Right cardiac atrium (tissue), 5 donors: ENCODE measurements around the gene EFHD1. TPM values are rescaled to one million over a fixed set of nuclear protein-coding genes. Genes with fewer than 3 reads are reported as not detected.
A peak's percentile ranks its signal among the peaks of the same experiment; 100 is the strongest.
"Not testable (repeated sequence)": the region's sequence is repeated elsewhere in the genome, so short reads cannot be mapped to it uniquely, and the experiment has no call there.

Experiments
- ATAC-seq, 2 donors: fragments of 200-7000 bp; cut with Tn5 transposase; one replicate each; pipeline versions ENCODE4 v1.8.0 to v1.9.1; 2020; ENCODE audit warnings: moderate library complexity in 2 of 2, mild to moderate bottlenecking in 1 of 2
- DNase-seq, 3 donors: peaks; one replicate each; pipeline ENCODE4 v3.0.0-alpha.2; 2020
- H3K27ac ChIP-seq: one replicate; pipeline ENCODE4 v1.5.1; 2013; ENCODE audit warnings: mild to moderate bottlenecking, low read length, control low read depth, moderate library complexity
- H3K27me3 ChIP-seq: one replicate; pipeline ENCODE4 v1.6.1; 2013; ENCODE audit not compliant: control insufficient read depth, insufficient read depth
- H3K4me1 ChIP-seq: one replicate; pipeline ENCODE4 v1.6.1; 2013; ENCODE audit warnings: low read length; ENCODE audit not compliant: control insufficient read depth, insufficient read depth
- H3K4me3 ChIP-seq: one replicate; pipeline ENCODE4 v1.5.1; 2013; ENCODE audit warnings: low read length, control low read depth
- H3K9me3 ChIP-seq: one replicate; pipeline ENCODE4 v1.6.1; 2013; ENCODE audit warnings: low read length; ENCODE audit not compliant: control insufficient read depth
- WGBS: extraction: QIAGEN DNeasy Blood & Tissue Kit; methylation state at CpG from one replicate; pipeline ENCODE4 v1.1.7; 2013; 5-methylcytosine and 5-hydroxymethylcytosine counted together
- intact Hi-C, 4 donors: fragments of 100-400 bp; cut with DNase I; formaldehyde crosslinking; loops; one replicate each; pipeline versions ENCODE4 v1.11.0 to v1.14.0; 2022 to 2023
- polyA plus RNA-seq: library from polyadenylated mRNA; stranded (reverse); fragments of 200-250 nt; gene quantifications from one replicate; pipeline ENCODE4 v1.2.3, GENCODE V29; 2013
- total RNA-seq, 4 donors: library from RNA; stranded (reverse); fragmentation: NEBNext Ultra II Directional; extraction: Animal tissue kit (Norgen Biotek cat#: 25700); gene quantifications; one replicate each; pipeline ENCODE4 v1.2.1, GENCODE V29; 2021
- donor health status: healthy with polysubstance abuse.
- donor health status: DM: no; HTN: yes; CAD: no.
- donor health status: DM: no; HTN: no; CAD: no.
- donor health status: DM: no; HTN: yes; CAD: no; lungs with severe emphysema.
- donor health status: DM: yes; HTN: yes; CAD: no.

EFHD1 gene
- total and polyA plus RNA-seq, 5 donors: 6.4 to 14.7 (median 10.8) TPM

DNA sequence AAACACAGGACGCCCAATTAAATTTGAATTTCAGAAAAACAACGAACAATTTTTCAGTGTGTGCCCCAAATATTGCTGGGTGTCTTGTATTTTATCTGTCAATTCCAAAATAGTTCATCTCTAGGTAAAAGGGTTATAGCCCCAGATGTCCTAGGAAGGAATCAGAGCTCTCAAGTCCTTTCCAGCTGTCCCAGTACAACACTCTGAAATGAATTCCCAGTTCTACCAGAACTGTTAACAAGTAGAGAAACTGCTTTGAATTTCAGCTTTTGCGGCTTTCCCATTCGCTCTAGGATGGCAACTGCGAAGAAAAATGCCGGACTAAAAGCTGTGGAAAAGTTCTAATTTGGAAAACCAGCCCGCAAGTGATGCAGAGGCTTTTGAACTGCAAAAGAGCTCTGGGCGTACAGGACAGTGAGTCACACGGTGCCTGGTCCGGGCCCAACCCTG is 63.2 kb downstream of the EFHD1 start:
- no peak for ATAC-seq
- no peak for DNase-seq
- no peaks in the 10 kb centered on the region for H3K27me3 ChIP-seq
- intact Hi-C loops: no loop called here
- H3K4me1 ChIP-seq: peaks cover 2% of the 10 kb centered on the region
- peak overlapping the region; percentile 25 for H3K4me3 ChIP-seq
- 40% methylated on average over 10 of the region's 10 CpGs for WGBS
- H3K9me3 ChIP-seq: no peaks in the 10 kb centered on the region
- H3K27ac ChIP-seq: peak overlapping the region; percentile 90

DNA sequence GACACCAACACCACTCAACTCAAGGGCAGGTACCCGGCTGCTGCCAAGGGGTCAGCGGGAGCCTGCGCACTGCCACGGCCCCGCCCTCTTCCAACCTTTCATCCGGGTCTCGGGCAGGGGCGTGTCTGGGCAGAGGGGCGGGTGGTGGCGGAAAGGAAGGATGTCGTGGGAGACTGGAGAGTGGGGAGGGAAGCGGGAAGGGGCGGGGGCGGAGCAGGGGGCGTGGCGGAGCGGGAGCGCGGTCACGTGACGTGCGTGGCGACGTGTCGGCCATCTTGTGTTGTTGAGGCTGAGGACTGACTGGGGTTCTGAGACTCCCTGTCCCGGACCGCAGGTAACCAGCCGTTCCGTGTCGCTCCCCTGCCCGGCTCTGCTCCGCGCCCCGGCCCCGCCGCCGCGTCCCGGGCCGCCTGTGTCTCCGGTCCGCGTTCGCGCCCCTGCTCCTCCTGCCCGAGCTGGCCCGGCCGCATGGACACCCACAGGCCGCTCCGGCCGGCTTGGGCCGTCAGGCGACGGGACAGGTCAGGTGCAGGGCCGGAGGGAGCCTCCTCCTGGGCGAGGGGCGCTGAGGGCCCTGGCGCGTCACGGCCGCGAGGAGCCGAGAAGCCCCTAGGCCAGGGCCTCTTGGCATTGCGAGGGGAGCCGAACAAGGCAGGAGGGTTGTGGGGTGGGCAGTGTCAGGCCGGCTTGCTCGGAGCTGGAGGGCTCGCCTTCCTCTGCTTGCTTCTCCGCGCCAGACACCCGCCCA is 63.8 kb downstream of the EFHD1 start, which contains the start of gene GIGYF2:
TSS of gene GIGYF2 (plus strand) at position 273 of the 748 bp plus-strand sequence. CDS start 37,867 bp downstream, outside the sequence.
- peak; percentile 97 to 99 (median 98) for DNase-seq
- H3K27me3 ChIP-seq: no peaks in the 10 kb centered on the region
- ATAC-seq: peak; percentile 99
- H3K4me3 ChIP-seq: peak within 1 kb of the TSS; percentile 76
- WGBS: under 1% methylated on average over 71 of the region's 71 CpGs
- intact Hi-C loops: no loop called here
- H3K4me1 ChIP-seq: peaks cover 2% of the 10 kb centered on the region
- H3K27ac ChIP-seq: peak within 1 kb of the TSS; percentile 90
- H3K9me3 ChIP-seq: no peaks in the 10 kb centered on the region

DNA sequence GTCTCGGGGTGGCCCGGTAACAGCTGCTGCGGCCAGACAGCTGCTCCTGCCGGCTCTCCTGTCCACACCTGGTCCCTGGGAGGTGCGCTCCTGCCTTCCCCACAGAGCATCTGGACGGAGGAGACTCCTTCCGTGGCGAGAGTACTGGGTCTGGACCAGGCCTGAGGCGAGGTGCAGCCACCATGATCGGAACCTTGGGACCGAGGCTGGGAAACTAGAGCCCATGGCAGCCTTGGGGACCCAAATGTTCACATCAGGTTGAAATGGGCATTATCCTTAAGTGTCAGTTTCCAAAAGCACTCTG is 64.4 kb downstream of the EFHD1 start:
- no peak for DNase-seq
- under 1% methylated on average over 11 of the region's 11 CpGs for WGBS
- no peaks in the 10 kb centered on the region for H3K9me3 ChIP-seq
- H3K4me3 ChIP-seq: peak overlapping the region; percentile 76
- H3K27ac ChIP-seq: peak overlapping the region; percentile 66
- no peaks in the 10 kb centered on the region for H3K27me3 ChIP-seq
- intact Hi-C loops: no loop called here
- peaks cover 2% of the 10 kb centered on the region for H3K4me1 ChIP-seq
- peak; percentile 26 to 39 for ATAC-seq

GRCh38 chr2:232698556-232699091 is 65.2 kb downstream of the EFHD1 start:
- Histone ChIP-seq H3K27ac (no peak overlapping the region), H3K4me3 (peak overlapping the region; percentile 76), H3K4me1 (peaks cover 2% of the 10 kb centered on the region), H3K9me3 (no peaks in the 10 kb centered on the region), H3K27me3 (no peaks in the 10 kb centered on the region)
- ATAC-seq: no peak
- no peak for DNase-seq
- intact Hi-C loops: no loop called here
- 62% methylated on average over 4 of the region's 4 CpGs for WGBS

DNA sequence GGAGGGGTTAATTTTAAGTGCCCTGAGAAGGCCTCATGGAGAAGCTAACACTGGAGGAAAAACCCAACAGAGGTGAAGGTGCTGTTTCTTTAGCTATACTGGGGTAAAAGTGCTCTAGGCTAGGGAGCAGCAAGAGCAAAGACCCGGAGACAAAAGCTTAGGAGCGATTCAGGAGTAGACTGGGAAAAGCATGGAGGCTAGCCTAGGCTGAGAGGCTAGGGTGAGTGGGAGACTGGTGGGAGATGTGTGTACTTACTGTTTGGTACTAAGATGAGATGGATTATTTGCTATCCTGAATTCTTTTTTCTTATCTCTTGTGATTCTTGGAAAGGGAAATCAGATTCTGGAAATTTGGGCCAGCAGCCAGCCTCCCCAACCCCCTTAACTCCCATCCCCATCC is 65.7 kb downstream of the EFHD1 start:
- Histone ChIP-seq H3K9me3 (no peaks in the 10 kb centered on the region), H3K27me3 (no peaks in the 10 kb centered on the region), H3K4me1 (peaks cover 2% of the 10 kb centered on the region), H3K27ac (no peak overlapping the region), H3K4me3 (peak overlapping the region; percentile 76)
- intact Hi-C loops: no loop called here
- ATAC-seq (no peak), DNase-seq (no peak)
- WGBS: 71% methylated on average over 2 of the region's 2 CpGs

DNA sequence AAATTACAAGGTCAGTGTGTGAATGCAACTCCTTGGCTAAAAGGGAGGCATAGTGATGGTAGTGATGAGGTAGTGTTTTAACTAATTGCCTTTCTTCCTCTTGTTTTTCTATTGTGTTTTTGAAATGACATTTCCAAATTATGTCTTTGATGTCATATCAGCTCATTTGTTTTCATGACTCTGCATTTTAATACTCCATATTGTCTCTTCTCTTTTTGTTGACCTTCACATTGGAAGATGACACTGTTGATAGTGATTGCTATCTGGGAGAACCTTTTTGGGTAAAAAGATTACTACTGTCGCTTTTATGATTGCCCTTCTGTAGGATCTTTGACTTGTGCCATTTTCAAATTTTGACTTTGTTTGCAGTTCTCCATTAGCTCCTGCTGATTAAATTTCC is 66.8 kb downstream of the EFHD1 start:
- Histone ChIP-seq H3K27me3 (no peaks in the 10 kb centered on the region), H3K9me3 (no peaks in the 10 kb centered on the region), H3K27ac (no peak overlapping the region), H3K4me1 (peaks cover 2% of the 10 kb centered on the region), H3K4me3 (no peak overlapping the region)
- ATAC-seq: no peak
- 94% methylated on average over 1 of the region's 1 CpG for WGBS
- DNase-seq: no peak
- intact Hi-C loops: no loop called here

GRCh38 chr2:232707076-232707475 is 73.7 kb downstream of the EFHD1 start:
- Histone ChIP-seq H3K27me3 (no peaks in the 10 kb centered on the region), H3K27ac (no peak overlapping the region), H3K9me3 (no peaks in the 10 kb centered on the region), H3K4me1 (no peaks in the 10 kb centered on the region), H3K4me3 (no peak overlapping the region)
- DNase-seq (no peak), ATAC-seq (no peak)
- 79% methylated on average over 4 of the region's 4 CpGs for WGBS
- intact Hi-C loops: no loop called here

DNA sequence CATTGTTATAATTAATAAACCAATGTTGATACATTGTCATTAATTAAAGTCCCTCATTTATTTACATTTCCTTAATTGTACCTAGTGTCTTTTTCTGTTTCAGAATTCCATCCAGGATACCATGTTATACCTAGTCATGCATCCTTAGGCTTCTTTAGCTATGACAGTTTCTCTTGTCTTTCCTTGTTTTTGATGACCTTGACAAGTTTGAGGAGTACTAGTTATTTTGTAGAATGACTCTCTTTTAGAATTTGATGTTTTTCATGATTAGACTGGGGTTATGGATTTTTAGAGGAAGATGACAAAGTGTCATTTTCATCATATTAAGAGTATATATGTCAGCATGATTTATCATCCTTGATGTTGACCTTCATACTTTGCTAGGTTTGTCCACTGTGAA is 80.1 kb downstream of the EFHD1 start:
- Histone ChIP-seq H3K9me3 (no peaks in the 10 kb centered on the region), H3K27me3 (no peaks in the 10 kb centered on the region), H3K4me3 (no peak overlapping the region), H3K4me1 (no peaks in the 10 kb centered on the region), H3K27ac (no peak overlapping the region)
- DNase-seq (no peak), ATAC-seq (no peak)
- intact Hi-C loops: no loop called here

GRCh38 chr2:232714969-232715368 is 81.6 kb downstream of the EFHD1 start:
- intact Hi-C loops: no loop called here
- H3K27me3 ChIP-seq: no peaks in the 10 kb centered on the region
- no peak overlapping the region for H3K4me3 ChIP-seq
- DNase-seq (no peak), ATAC-seq (no peak)
- no peak overlapping the region for H3K27ac ChIP-seq
- peaks cover 2% of the 10 kb centered on the region for H3K4me1 ChIP-seq
- 84% methylated on average over 3 of the region's 3 CpGs for WGBS
- no peaks in the 10 kb centered on the region for H3K9me3 ChIP-seq

DNA sequence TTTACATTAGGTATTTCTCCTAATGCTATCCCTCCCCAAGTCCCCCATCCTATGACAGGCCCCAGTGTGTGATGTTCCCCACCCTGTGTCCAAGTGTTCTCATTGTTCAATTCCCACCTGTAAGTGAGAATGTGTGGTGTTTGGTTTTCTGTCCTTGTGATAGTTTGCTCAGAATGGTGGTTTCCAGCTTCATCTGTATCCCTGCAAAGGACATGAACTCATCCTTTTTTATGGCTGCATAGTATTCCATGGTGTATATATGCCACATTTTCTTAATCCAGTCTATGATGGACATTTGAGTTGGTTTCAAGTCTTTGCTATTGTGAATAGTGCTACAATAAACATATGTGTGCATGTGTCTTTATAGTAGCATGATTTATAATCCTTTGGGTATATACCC is 86.7 kb downstream of the EFHD1 start:
- H3K4me3 ChIP-seq, intact Hi-C loops, H3K9me3 ChIP-seq, H3K27me3 ChIP-seq, ATAC-seq, H3K27ac ChIP-seq, H3K4me1 ChIP-seq, DNase-seq: not testable (repeated sequence)

GRCh38 chr2:232721261-232721660 is 87.9 kb downstream of the EFHD1 start:
- H3K4me1 ChIP-seq: peaks cover 2% of the 10 kb centered on the region
- ATAC-seq (no peak), DNase-seq (no peak)
- no peaks in the 10 kb centered on the region for H3K9me3 ChIP-seq
- H3K27me3 ChIP-seq: no peaks in the 10 kb centered on the region
- intact Hi-C loops: no loop called here
- no peak overlapping the region for H3K4me3 ChIP-seq
- WGBS: 86% methylated on average over 2 of the region's 2 CpGs
- H3K27ac ChIP-seq: no peak overlapping the region
